ENCODE results near the gene MRGPRF.

GRCh38 chr11:69009441-69010211 is 3.4 kb downstream of the MRGPRF start:
- TF ChIP-seq CTCF (tag by site-specific recombination; IDR thresholded peaks at IDR 0.05) (no peak), ZNF548 (tag by site-specific recombination; IDR thresholded peaks at IDR 0.05) (no peak), TCF7L2 (IDR thresholded peaks at IDR 0.05; ENCODE audit: borderline replicate concordance, low read depth, low read length) (no peak), ZNF501 (tag by site-specific recombination; IDR thresholded peaks at IDR 0.05) (no peak), ZNF510 (tag by site-specific recombination; IDR thresholded peaks at IDR 0.05; ENCODE audit: insufficient replicate concordance) (no peak), MEIS1 (CRISPR knock-in tag; IDR thresholded peaks at IDR 0.05; ENCODE audit: borderline replicate concordance) (no peak), REST (tag by site-specific recombination; IDR thresholded peaks at IDR 0.05) (no peak), ZNF148 (tag by site-specific recombination; IDR thresholded peaks at IDR 0.05; ENCODE audit: borderline replicate concordance) (no peak), ZNF239 (tag by site-specific recombination; IDR thresholded peaks at IDR 0.05) (no peak), ZNF701 (tag by site-specific recombination; IDR thresholded peaks at IDR 0.05) (no peak)
